GM23338 (cell line): ENCODE results near the gene ALPI.

Experiments used
- EZH2 ChIP-seq: fragments of 200-600 bp; sonication (generic); IDR thresholded peaks from one replicate; pipeline ENCODE4 v1.8.0; 2017; ENCODE audit warnings: antibody characterized with exemption, mild to moderate bottlenecking, low read depth; ENCODE audit not compliant: unreplicated experiment
- EZH2phosphoT487 ChIP-seq: fragments of 200-600 bp; sonication (generic); IDR thresholded peaks from one replicate; pipeline ENCODE4 v1.8.1; 2018; ENCODE audit warnings: antibody characterized with exemption; ENCODE audit not compliant: unreplicated experiment
- POLR2AphosphoS5 ChIP-seq: IDR thresholded peaks from 2 replicates; pipeline ENCODE4 v1.6.1; 2016; ENCODE audit warnings: antibody characterized with exemption, low read depth
- TF ChIP-seq, protein P1 (sequence below), 2 experiments: fragments of 200-600 bp in 1 of 2; sonication (generic) in 1 of 2; conservative IDR thresholded peaks; 2 replicates each; pipeline versions ENCODE4 v1.5.1 to v1.6.1; 2016 to 2017; ENCODE audit warnings: antibody characterized with exemption in 2 of 2, low read depth in 2 of 2, mild to moderate bottlenecking in 2 of 2, moderate library complexity in 1 of 2

DNA sequence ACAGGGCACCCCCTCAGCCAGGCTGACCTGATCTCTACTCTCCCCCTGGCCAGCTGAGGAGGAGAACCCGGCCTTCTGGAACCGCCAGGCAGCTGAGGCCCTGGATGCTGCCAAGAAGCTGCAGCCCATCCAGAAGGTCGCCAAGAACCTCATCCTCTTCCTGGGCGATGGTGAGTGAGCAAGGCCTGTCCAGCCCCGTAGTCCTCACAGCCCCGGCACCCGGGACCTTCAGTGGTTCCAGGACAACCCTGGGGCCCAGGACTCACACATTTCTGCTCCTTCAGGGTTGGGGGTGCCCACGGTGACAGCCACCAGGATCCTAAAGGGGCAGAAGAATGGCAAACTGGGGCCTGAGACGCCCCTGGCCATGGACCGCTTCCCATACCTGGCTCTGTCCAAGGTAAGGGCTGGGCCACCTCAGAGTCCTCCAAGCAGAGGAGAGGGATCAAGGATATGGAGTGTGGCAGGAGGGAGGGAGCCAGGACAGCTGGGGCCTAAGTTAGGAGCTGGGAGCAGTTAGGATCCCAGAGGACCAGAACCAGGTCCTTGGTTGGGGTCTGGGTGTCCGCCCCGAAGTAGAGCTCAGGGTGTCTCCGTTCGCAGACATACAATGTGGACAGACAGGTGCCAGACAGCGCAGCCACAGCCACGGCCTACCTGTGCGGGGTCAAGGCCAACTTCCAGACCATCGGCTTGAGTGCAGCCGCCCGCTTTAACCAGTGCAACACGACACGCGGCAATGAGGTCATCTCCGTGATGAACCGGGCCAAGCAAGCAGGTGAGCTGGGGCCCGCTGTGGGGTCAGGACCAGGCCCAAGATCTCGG, 555 bp downstream of the ALPI start:
- TF ChIP-seq, protein P1, sequence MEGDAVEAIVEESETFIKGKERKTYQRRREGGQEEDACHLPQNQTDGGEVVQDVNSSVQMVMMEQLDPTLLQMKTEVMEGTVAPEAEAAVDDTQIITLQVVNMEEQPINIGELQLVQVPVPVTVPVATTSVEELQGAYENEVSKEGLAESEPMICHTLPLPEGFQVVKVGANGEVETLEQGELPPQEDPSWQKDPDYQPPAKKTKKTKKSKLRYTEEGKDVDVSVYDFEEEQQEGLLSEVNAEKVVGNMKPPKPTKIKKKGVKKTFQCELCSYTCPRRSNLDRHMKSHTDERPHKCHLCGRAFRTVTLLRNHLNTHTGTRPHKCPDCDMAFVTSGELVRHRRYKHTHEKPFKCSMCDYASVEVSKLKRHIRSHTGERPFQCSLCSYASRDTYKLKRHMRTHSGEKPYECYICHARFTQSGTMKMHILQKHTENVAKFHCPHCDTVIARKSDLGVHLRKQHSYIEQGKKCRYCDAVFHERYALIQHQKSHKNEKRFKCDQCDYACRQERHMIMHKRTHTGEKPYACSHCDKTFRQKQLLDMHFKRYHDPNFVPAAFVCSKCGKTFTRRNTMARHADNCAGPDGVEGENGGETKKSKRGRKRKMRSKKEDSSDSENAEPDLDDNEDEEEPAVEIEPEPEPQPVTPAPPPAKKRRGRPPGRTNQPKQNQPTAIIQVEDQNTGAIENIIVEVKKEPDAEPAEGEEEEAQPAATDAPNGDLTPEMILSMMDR (conservative IDR thresholded peaks at IDR 0.05; ENCODE audit: low read depth in 2 of 2): no peak
- TF ChIP-seq EZH2phosphoT487 (no peak), POLR2AphosphoS5 (no peak), EZH2 (no peak)
